ENCODE results near the gene SLC39A11.
A peak's percentile ranks its signal among the peaks of the same experiment; 100 is the strongest.

Gene SLC39A11

GRCh38 chr17:72667096-72668063 lies 425.1 kb downstream of the SLC39A11 start:
- DNase-seq, result no peak

GRCh38 chr17:72665852-72666851 lies 426.3 kb downstream of the SLC39A11 start:
- peak; percentile 65 for DNase-seq

GRCh38 chr17:72662827-72663190 lies 429.7 kb downstream of the SLC39A11 start:
- DNase-seq, result no peak

- no peak for DNase-seq
Measured at GRCh38 chr17:72661945-72662826, 430.3 kb downstream of the SLC39A11 start.

- no peak for DNase-seq
Measured at GRCh38 chr17:72661116-72661944, 431.2 kb downstream of the SLC39A11 start.

- no peak for DNase-seq
Measured at GRCh38 chr17:72660274-72661115, 432.0 kb downstream of the SLC39A11 start.

GRCh38 chr17:72659811-72660210 lies 432.7 kb downstream of the SLC39A11 start:
- DNase-seq, result no peak

- no peak for DNase-seq
Measured at GRCh38 chr17:72658675-72659074, 433.8 kb downstream of the SLC39A11 start.

GRCh38 chr17:72657467-72658317 lies 434.8 kb downstream of the SLC39A11 start:
- no peak for DNase-seq

GRCh38 chr17:72656130-72656763 lies 436.2 kb downstream of the SLC39A11 start:
- no peak for DNase-seq

- no peak for DNase-seq
Measured at GRCh38 chr17:72654706-72655105, 437.8 kb downstream of the SLC39A11 start.

- DNase-seq, result no peak
Measured at GRCh38 chr17:72651988-72652387, 440.5 kb downstream of the SLC39A11 start.

GRCh38 chr17:72648702-72649101 lies 443.8 kb downstream of the SLC39A11 start:
- DNase-seq, result no peak

GRCh38 chr17:72646176-72646575 lies 446.3 kb downstream of the SLC39A11 start:
- DNase-seq, result no peak

- DNase-seq, result no peak
Measured at GRCh38 chr17:72644492-72644891, 448.0 kb downstream of the SLC39A11 start.

GRCh38 chr17:72643575-72644216 lies 448.8 kb downstream of the SLC39A11 start:
- no peak for DNase-seq

GRCh38 chr17:72642720-72643119 lies 449.8 kb downstream of the SLC39A11 start:
- no peak for DNase-seq

GRCh38 chr17:72640415-72641165 lies 451.9 kb downstream of the SLC39A11 start:
- no peak for DNase-seq

Measured in left hindlimb (tissue), 1 donor.